ENCODE measurements around the gene PHACTR2.
A peak's percentile ranks its signal among the peaks of the same experiment; 100 is the strongest.

PHACTR2 gene

DNA sequence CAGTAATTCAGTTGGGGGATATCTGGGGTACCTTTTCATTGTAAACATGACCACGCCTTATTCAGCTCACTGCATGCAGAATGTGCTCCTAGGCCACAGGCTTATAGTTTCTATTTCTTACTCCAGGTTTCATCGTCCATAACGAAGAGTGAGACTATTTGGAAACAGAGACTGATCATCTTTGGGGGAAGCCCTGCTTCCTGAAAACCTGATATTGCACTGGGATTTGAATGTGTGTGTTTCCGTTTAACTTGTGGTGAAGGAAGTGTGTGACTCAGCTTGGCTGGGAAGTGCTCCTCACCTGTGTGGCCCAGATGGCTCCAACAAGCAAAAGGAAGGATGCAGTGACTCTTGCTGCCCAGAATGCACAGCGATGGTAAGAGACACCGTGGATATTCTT lies 145.8 kb downstream of the PHACTR2 start:
- TF ChIP-seq ZFX (IDR thresholded peaks at IDR 0.05) = no peak
- TF ChIP-seq, protein P1, sequence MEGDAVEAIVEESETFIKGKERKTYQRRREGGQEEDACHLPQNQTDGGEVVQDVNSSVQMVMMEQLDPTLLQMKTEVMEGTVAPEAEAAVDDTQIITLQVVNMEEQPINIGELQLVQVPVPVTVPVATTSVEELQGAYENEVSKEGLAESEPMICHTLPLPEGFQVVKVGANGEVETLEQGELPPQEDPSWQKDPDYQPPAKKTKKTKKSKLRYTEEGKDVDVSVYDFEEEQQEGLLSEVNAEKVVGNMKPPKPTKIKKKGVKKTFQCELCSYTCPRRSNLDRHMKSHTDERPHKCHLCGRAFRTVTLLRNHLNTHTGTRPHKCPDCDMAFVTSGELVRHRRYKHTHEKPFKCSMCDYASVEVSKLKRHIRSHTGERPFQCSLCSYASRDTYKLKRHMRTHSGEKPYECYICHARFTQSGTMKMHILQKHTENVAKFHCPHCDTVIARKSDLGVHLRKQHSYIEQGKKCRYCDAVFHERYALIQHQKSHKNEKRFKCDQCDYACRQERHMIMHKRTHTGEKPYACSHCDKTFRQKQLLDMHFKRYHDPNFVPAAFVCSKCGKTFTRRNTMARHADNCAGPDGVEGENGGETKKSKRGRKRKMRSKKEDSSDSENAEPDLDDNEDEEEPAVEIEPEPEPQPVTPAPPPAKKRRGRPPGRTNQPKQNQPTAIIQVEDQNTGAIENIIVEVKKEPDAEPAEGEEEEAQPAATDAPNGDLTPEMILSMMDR (conservative IDR thresholded peaks at IDR 0.05) = no peak
- H3K27ac ChIP-seq = no peak overlapping the region

DNA sequence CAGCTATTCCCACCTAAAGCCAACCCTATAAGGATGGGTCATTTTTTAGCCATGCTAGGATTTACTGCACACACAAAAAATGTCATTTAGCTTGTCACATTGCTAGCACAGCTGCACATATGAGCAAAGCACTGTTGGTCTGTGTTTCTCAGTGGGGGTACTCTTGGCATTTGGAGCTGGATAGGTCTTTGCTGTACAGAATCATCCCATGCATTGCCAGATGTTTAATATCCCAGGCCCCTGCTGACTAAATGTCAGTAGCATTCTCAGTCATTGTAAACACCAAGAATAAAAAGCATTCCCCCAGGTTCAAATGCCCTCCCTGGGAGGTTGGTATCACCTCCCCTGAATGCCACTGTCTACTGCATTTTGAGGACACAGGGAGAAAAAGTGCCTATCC lies 150.8 kb downstream of the PHACTR2 start:
- TF ChIP-seq ZFX (IDR thresholded peaks at IDR 0.05) = no peak
- TF ChIP-seq, protein P1 (conservative IDR thresholded peaks at IDR 0.05) = no peak
- no peak overlapping the region for H3K27ac ChIP-seq

DNA sequence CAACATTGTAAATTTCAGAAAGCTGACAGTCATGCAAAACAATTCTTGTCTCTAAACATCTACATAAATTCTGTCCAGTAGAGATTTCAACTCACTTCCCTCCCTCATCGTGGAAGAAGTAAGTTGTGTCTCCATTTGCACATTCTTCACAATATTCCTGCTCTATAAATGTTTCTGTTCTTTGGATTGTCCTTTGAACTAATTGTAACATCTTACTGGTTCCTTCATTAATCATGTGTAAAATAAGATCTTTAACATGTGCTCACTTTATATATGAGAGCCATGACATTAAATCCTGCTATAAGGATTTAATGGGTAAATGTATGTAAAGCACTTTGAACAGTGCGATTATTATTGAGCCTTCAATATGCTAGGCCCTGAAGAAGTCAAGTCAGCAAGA lies 158.4 kb downstream of the PHACTR2 start:
- no peak overlapping the region for H3K27ac ChIP-seq
- TF ChIP-seq, protein P1 (conservative IDR thresholded peaks at IDR 0.05) = no peak
- no peak for TF ChIP-seq ZFX (IDR thresholded peaks at IDR 0.05)

DNA sequence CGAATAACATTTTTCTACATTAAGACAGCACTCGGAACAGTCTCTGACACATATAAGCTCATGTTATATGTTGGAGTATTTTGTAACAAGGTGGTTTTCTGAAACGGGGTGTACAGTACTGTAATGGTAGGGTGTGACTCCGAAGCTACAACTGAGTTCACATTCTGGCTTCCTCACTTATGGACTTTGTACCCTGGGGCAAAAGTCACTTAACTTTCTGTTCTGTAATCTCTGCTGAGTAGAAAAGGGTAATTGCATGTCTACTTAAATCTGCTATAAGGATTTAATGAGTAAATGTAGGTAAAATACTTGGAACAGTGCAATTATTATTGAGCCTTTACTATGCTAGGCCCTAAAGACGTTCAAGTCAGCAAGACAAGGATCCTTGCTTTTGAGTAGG lies 160.6 kb downstream of the PHACTR2 start:
- no peak for TF ChIP-seq ZFX (IDR thresholded peaks at IDR 0.05)
- TF ChIP-seq, protein P1 (conservative IDR thresholded peaks at IDR 0.05) = no peak
- no peak overlapping the region for H3K27ac ChIP-seq

DNA sequence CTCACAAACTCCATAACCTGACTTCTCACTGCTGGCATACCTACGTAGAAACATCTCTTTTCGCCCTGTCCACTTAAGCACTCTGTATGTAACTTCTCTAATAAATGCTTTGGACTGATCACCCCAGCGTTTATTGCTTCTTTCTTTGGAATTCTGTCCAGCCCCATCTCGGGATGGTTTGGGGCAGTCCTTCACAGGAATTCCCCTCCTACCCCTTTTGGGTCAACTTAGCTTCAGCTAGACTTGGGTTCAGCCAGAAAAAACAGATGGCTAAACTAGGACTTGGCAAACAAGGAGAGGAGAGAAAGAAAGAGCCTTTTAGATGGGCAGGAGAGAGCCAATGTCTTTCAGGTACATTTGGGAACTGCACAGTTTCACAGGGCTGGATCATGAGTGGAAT lies 161.4 kb downstream of the PHACTR2 start:
- no peak overlapping the region for H3K27ac ChIP-seq
- TF ChIP-seq, protein P1 (conservative IDR thresholded peaks at IDR 0.05) = no peak
- TF ChIP-seq ZFX (IDR thresholded peaks at IDR 0.05) = no peak

DNA sequence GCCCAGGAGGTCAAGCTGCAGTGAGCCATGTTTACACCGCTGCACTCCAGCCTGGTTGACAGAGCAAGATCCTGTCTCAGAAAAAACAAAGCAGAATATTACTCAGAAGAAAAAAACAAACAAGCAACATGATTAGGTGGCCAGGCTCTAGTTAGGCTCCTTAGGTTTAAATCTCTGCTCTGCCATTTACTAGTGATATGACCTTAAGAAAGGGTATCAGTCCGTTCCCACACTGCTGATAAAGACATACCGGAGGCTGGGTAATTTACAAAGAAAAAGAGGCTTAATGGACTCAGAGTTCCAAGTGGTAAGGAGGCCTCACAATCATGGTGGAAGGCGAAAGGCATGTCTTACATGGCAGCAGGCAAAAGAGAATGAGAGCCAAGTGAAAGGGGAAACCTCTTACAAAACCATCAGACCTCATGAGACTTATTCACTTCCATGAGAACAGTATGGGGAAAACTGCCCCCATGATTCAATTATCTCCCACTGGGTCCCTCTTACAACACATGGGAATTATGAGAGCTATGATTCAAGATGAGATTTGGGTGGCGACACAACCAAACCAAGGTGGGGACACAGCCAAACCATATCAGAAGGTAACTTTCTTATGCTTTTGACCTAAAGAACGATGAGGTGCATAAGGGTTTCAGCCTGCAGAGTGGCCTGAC lies 163.0 kb downstream of the PHACTR2 start:
- TF ChIP-seq, protein P1 (conservative IDR thresholded peaks at IDR 0.05) = no peak
- TF ChIP-seq ZFX (IDR thresholded peaks at IDR 0.05) = no peak

DNA sequence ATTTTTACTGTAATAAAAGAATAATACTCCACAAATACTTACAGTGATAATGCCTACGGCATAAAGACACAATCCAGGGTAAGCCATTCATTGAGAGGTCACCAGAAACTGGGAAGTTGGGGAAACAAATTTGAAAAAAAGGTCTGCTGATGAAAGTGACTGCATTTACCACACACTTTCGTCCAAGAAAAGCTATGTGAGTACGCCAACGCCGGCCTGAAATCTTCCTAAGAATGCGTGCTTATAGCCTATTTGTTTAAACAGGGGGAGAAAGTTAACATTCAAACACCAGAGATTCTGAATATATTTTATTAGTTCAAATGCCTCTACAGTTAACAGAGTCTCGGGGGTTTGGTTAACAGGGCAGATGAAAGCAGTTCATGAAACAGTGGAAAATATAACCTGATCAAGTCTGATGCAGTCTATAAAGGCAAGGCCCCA lies 164.7 kb downstream of the PHACTR2 start:
- TF ChIP-seq ZFX (IDR thresholded peaks at IDR 0.05) = no peak
- TF ChIP-seq, protein P1 (conservative IDR thresholded peaks at IDR 0.05) = no peak
- H3K27ac ChIP-seq = peak overlapping the region; percentile 81

More for the DNA sequence above, 163.0 kb downstream of the PHACTR2 start:
- H3K27ac ChIP-seq = no peak overlapping the region
